Measurements from ENCODE around the gene PRPSAP2.
A peak's percentile ranks its signal among the peaks of the same experiment; 100 is the strongest.

PRPSAP2 gene

DNA sequence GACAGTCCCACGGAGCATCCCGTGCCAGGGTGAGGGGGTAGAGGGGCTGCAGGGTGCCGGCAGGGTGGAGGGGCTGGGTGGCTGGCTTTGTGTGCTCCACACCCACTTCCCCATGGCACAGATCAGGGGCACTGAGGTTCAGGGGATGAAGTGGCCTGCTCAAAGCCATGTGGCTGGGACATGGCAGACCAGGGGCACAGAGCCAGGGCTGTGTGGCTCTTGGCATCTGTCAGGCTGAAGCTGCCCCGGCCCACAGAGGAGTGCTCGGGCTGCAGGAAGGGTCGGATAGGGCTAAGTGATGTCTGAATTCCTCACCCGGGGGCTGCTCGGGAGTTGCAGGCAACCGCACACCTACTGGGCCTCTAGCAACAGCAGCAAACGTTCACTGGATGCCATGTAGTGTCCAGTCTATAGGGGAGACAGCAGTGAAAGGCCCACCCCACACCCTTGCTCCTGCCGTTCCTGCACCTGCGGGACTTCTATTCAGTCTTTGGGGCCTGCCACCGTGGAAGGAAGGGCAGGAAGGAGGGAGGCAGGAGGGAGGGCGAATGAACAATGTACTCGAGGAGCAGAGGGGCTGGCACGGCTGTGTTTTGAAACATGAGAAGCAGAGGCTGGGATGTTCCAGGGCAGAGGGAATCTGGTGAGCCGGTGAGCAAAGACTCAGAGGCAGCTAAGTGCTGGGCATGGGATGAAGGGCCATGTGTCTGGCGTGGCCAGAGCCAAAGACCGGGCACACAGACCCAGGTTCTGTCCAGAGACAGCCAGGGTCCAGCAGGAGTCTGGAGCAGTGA lies 109.1 kb downstream of the PRPSAP2 start:
- H2BK120ac ChIP-seq (ENCODE audit: low read depth, low read length), result peak overlapping the region; percentile 78
- H3K9ac ChIP-seq (ENCODE audit: low read depth, low read length, poor library complexity), result peak overlapping the region; percentile 83

DNA sequence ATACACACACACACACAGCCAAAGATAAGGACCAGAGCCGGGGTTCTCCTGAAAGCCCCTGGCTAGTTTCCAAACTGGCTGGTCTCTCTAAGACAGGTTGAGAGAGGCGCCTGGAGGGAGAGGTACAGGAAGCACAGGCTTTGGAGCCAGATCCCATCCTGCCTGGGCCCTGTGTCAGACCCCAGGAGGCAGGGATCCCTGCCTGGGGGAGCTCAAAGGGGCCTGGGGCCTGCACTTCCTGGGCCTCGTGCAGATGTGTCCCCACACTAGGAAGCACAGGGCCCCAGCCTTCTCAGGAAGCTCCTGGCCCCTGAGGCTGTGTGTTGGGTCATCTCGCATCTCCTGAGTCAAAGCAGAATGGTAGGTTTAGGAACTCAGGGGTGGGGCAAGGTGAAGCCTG lies 110.0 kb downstream of the PRPSAP2 start:
- H3K4me1 ChIP-seq (ENCODE audit: control insufficient read depth in 2 of 2, insufficient read depth in 1 of 2, low read depth in 1 of 2, low read length in 2 of 2), result peaks cover 27 to 31% of the 10 kb centered on the region in 2 donors
- no peak overlapping the region for H4K91ac ChIP-seq (ENCODE audit: low read depth, low read length, poor library complexity)
- peak overlapping the region; percentile 97 for H2BK12ac ChIP-seq (ENCODE audit: low read length)
- H2AFZ ChIP-seq (ENCODE audit: low read length), result peak overlapping the region; percentile 89
- H2AK5ac ChIP-seq (ENCODE audit: low read depth, low read length), result peak overlapping the region; percentile 99
- WGBS, 2 donors (ENCODE audit: extremely low coverage in 2 of 2, insufficient read length in 2 of 2, insufficient replicate concordance in 1 of 2), result no CpG with 5 or more reads among the region's 4 CpGs
- peak overlapping the region; percentile 96 for H3K18ac ChIP-seq (ENCODE audit: low read length)
- H2BK5ac ChIP-seq (ENCODE audit: low read length), result peak overlapping the region; percentile 84
- peak overlapping the region; percentile 77 for H3K27ac ChIP-seq (replicated peaks; ENCODE audit: low read length)
- H3K4me3 ChIP-seq (ENCODE audit: low read length in 2 of 2), result no peak overlapping the region
- DNase-seq (ENCODE audit: low spot score), result no peak
- peak overlapping the region; percentile 99 for H2BK15ac ChIP-seq (ENCODE audit: low read length)
- H4K8ac ChIP-seq (ENCODE audit: low read depth, low read length), result no peak overlapping the region
- H2BK120ac ChIP-seq (ENCODE audit: low read depth, low read length), result peak overlapping the region; percentile 87
- H3K4me2 ChIP-seq (ENCODE audit: insufficient read depth, low read length, poor library complexity, severe bottlenecking), result no peak overlapping the region
- H3K36me3 ChIP-seq (replicated peaks in 1 of 2; ENCODE audit: control insufficient read depth in 2 of 2, insufficient read depth in 2 of 2, low read length in 2 of 2), result peaks cover 0 to 10% of the 10 kb centered on the region in 2 donors
- H3K9me3 ChIP-seq (replicated peaks in 1 of 2; ENCODE audit: control insufficient read depth in 2 of 2, insufficient read depth in 1 of 2, low read depth in 1 of 2, low read length in 2 of 2), result no peaks in the 10 kb centered on the region
- peak overlapping the region; percentile 60 for H3K23ac ChIP-seq (ENCODE audit: low read depth, low read length, poor library complexity)
- no peaks in the 10 kb centered on the region for H3K27me3 ChIP-seq (ENCODE audit: control insufficient read depth in 3 of 3, insufficient read depth in 3 of 3, low read depth in 1 of 3, low read length in 3 of 3)
- H3K9ac ChIP-seq (ENCODE audit: low read depth, low read length, poor library complexity), result peak overlapping the region; percentile 68
- peak overlapping the region; percentile 92 for H3K4ac ChIP-seq (ENCODE audit: low read length)
- H3K14ac ChIP-seq (ENCODE audit: low read length), result peak overlapping the region; percentile 63
- H3K79me1 ChIP-seq (ENCODE audit: low read depth, low read length), result peaks cover 3% of the 10 kb centered on the region

More for the DNA sequence above, 109.1 kb downstream of the PRPSAP2 start:
- peak; percentile 63 for DNase-seq (ENCODE audit: low spot score)
- Histone ChIP-seq H3K27me3 (ENCODE audit: control insufficient read depth in 3 of 3, insufficient read depth in 3 of 3, low read depth in 1 of 3, low read length in 3 of 3) (no peaks in the 10 kb centered on the region), H4K8ac (ENCODE audit: low read depth, low read length) (no peak overlapping the region), H4K91ac (ENCODE audit: low read depth, low read length, poor library complexity) (peak overlapping the region; percentile 80), H3K4me1 (ENCODE audit: control insufficient read depth in 2 of 2, insufficient read depth in 1 of 2, low read depth in 1 of 2, low read length in 2 of 2) (peaks cover 33 to 36% of the 10 kb centered on the region in 2 donors), H3K36me3 (replicated peaks in 1 of 2; ENCODE audit: control insufficient read depth in 2 of 2, insufficient read depth in 2 of 2, low read length in 2 of 2) (peaks cover 0 to 10% of the 10 kb centered on the region in 2 donors), H3K79me1 (ENCODE audit: low read depth, low read length) (peaks cover 3% of the 10 kb centered on the region), H3K9me3 (replicated peaks in 1 of 2; ENCODE audit: control insufficient read depth in 2 of 2, insufficient read depth in 1 of 2, low read depth in 1 of 2, low read length in 2 of 2) (no peaks in the 10 kb centered on the region), H3K18ac (ENCODE audit: low read length) (peak overlapping the region; percentile 98), H2AFZ (ENCODE audit: low read length) (peak overlapping the region; percentile 89), H3K4ac (ENCODE audit: low read length) (peak overlapping the region; percentile 8), H2AK5ac (ENCODE audit: low read depth, low read length) (peak overlapping the region; percentile 99), H3K27ac (replicated peaks; ENCODE audit: low read length) (peak overlapping the region; percentile 77), H3K23ac (ENCODE audit: low read depth, low read length, poor library complexity) (no peak overlapping the region), H3K4me3 (ENCODE audit: low read length in 2 of 2) (no peak overlapping the region), H2BK15ac (ENCODE audit: low read length) (peak overlapping the region; percentile 99), H2BK5ac (ENCODE audit: low read length) (peak overlapping the region; percentile 83), H3K4me2 (ENCODE audit: insufficient read depth, low read length, poor library complexity, severe bottlenecking) (peak overlapping the region; percentile 34), H2BK12ac (ENCODE audit: low read length) (peak overlapping the region; percentile 99), H3K14ac (ENCODE audit: low read length) (peak overlapping the region; percentile 25)
- no CpG with 5 or more reads among the region's 19 CpGs for WGBS, 2 donors (ENCODE audit: extremely low coverage in 2 of 2, insufficient read length in 2 of 2, insufficient replicate concordance in 1 of 2)

DNA sequence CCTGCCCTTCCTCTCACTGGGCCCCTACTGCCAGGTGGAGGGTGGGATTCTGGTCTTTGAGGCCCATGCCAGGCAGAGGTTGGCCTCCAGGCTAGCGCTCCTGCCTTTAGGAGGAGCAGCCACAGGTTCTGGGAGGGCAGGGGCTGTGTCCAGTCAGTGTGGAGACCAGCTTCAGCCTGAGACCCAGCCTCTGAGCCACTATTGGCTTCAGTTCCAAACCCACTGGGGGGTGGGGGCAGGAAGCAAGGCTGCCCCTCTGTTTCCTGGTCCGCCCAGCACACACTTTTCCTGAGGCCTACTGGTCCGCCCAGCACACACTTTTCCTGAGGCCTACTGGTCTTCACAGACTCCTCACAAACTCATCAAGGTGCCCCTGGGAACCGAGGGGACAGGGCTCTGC lies 110.4 kb downstream of the PRPSAP2 start:
- peak overlapping the region; percentile 89 for H2AFZ ChIP-seq (ENCODE audit: low read length)

More for the DNA sequence above, 110.4 kb downstream of the PRPSAP2 start:
- peaks cover 0 to 10% of the 10 kb centered on the region in 2 donors for H3K36me3 ChIP-seq (replicated peaks in 1 of 2; ENCODE audit: control insufficient read depth in 2 of 2, insufficient read depth in 2 of 2, low read length in 2 of 2)
- peak overlapping the region; percentile 99 for H2AK5ac ChIP-seq (ENCODE audit: low read depth, low read length)
- peak overlapping the region; percentile 63 for H3K14ac ChIP-seq (ENCODE audit: low read length)
- peak overlapping the region; percentile 92 for H3K4ac ChIP-seq (ENCODE audit: low read length)
- peak overlapping the region; percentile 60 for H3K23ac ChIP-seq (ENCODE audit: low read depth, low read length, poor library complexity)
- H3K4me2 ChIP-seq (ENCODE audit: insufficient read depth, low read length, poor library complexity, severe bottlenecking), result no peak overlapping the region
- no peak overlapping the region for H3K4me3 ChIP-seq (ENCODE audit: low read length in 2 of 2)
- peak overlapping the region; percentile 84 for H2BK5ac ChIP-seq (ENCODE audit: low read length)
- no CpG with 5 or more reads among the region's 4 CpGs for WGBS, 2 donors (ENCODE audit: extremely low coverage in 2 of 2, insufficient read length in 2 of 2, insufficient replicate concordance in 1 of 2)
- H4K91ac ChIP-seq (ENCODE audit: low read depth, low read length, poor library complexity), result no peak overlapping the region
- H3K9me3 ChIP-seq (replicated peaks in 1 of 2; ENCODE audit: control insufficient read depth in 2 of 2, insufficient read depth in 1 of 2, low read depth in 1 of 2, low read length in 2 of 2), result no peaks in the 10 kb centered on the region
- peak overlapping the region; percentile 99 for H2BK15ac ChIP-seq (ENCODE audit: low read length)
- DNase-seq (ENCODE audit: low spot score), result no peak
- H3K18ac ChIP-seq (ENCODE audit: low read length), result peak overlapping the region; percentile 96
- H3K27ac ChIP-seq (replicated peaks; ENCODE audit: low read length), result no peak overlapping the region
- no peaks in the 10 kb centered on the region for H3K27me3 ChIP-seq (ENCODE audit: control insufficient read depth in 3 of 3, insufficient read depth in 3 of 3, low read depth in 1 of 3, low read length in 3 of 3)
- peak overlapping the region; percentile 87 for H2BK120ac ChIP-seq (ENCODE audit: low read depth, low read length)
- peak overlapping the region; percentile 68 for H3K9ac ChIP-seq (ENCODE audit: low read depth, low read length, poor library complexity)
- peak overlapping the region; percentile 97 for H2BK12ac ChIP-seq (ENCODE audit: low read length)
- H3K79me1 ChIP-seq (ENCODE audit: low read depth, low read length), result peaks cover 3% of the 10 kb centered on the region
- H3K4me1 ChIP-seq (ENCODE audit: control insufficient read depth in 2 of 2, insufficient read depth in 1 of 2, low read depth in 1 of 2, low read length in 2 of 2), result peaks cover 26 to 27% of the 10 kb centered on the region in 2 donors
- H4K8ac ChIP-seq (ENCODE audit: low read depth, low read length), result peak overlapping the region; percentile 72

Data from neuronal stem cell (in vitro differentiated cells).